ENCODE data around the gene KIF22.
A peak's percentile ranks its signal among the peaks of the same experiment; 100 is the strongest.

Gene KIF22

GRCh38 chr16:29804455-29805231, 14.1 kb downstream of the KIF22 start:
- DNase-seq: no peak

GRCh38 chr16:29805232-29806098, 14.9 kb downstream of the KIF22 start:
- DNase-seq: peak; percentile 98

DNA sequence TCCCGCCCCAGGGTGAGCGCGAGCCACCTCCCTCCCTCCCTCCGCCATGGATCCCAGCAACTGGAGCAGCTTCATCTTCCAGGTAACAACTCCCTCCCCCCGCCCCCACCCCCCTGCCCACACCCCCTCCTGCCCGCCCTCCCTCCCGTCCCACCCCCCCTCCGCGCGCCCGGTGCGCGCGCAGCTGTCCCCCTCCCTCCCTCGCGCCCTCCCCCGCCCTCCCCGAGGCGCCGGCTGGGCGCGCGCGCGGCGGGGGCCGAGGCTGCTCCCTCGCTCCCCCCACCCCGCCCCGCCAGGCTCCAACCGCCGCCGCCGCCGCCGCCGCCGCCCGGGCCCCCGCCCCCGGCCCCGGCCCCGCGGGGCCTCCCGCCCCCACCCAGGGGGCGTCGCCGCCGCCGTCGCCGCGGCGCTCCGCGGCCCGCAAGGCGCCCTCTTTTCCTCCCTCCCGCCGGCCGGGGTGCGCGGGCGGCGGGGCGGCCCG, 15.6 kb downstream of the KIF22 start, which contains the start of gene MAZ:
Gene MAZ (plus strand): TSS at position 431 of the 481 bp plus-strand sequence. CDS start 173 bp downstream, outside the sequence.
- no peak for DNase-seq

DNA sequence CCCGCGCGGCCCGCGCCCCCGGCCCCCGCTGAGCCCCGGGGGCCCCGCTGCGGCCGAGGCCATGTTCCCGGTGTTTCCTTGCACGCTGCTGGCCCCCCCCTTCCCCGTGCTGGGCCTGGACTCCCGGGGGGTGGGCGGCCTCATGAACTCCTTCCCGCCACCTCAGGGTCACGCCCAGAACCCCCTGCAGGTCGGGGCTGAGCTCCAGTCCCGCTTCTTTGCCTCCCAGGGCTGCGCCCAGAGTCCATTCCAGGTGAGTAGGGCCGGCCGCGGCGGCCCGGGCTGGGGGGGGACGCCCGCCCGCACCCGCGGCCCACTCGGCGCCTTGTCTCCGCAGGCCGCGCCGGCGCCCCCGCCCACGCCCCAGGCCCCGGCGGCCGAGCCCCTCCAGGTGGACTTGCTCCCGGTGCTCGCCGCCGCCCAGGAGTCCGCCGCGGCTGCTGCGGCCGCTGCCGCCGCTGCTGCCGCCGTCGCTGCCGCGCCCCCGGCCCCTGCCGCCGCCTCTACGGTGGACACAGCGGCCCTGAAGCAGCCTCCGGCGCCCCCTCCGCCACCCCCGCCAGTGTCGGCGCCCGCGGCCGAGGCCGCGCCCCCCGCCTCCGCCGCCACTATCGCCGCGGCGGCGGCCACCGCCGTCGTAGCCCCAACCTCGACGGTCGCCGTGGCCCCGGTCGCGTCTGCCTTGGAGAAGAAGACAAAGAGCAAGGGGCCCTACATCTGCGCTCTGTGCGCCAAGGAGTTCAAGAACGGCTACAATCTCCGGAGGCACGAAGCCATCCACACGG, 16.3 kb downstream of the KIF22 start:
- DNase-seq: peak; percentile 48

GRCh38 chr16:29807426-29808218, 17.1 kb downstream of the KIF22 start:
- peak; percentile 92 for DNase-seq

GRCh38 chr16:29808219-29808900, 17.8 kb downstream of the KIF22 start:
- peak; percentile 48 for DNase-seq

DNA sequence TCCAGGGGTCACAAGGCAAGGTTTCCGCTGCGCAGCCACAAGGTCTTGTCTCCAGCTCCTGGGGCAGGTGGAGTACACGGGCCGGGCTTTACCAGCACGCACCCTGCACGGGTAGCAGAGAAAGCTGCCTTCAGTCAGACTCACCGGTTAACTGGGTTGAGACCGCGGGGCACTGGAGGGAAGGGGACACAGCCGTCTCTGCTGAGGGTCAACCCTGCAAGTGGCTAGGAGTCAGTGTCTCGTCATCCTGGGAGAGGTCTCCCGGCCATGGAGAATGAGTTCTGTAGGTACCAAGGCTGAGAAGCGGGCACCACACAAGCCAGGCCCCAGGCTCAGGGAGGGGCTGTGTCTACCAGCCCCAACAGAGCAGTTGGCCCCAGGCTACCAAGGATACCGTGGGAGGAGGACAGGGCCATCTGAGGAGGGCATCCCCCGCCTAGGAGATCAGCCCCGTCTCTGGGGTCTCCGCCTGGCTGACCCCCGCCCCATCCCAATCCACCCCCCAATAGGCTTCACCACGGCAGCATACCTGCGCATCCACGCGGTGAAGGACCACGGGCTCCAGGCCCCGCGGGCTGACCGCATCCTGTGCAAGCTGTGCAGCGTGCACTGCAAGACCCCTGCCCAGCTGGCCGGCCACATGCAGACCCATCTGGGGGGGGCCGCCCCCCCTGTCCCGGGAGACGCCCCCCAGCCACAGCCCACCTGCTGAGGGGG, 18.6 kb downstream of the KIF22 start:
- no peak for DNase-seq

- peak; percentile 68 for DNase-seq
Observed at GRCh38 chr16:29809850-29810698, 19.5 kb downstream of the KIF22 start.

GRCh38 chr16:29810699-29811169, 20.2 kb downstream of the KIF22 start:
- no peak for DNase-seq

GRCh38 chr16:29811170-29811895, 20.8 kb downstream of the KIF22 start:
- DNase-seq: peak; percentile 85

- DNase-seq: peak; percentile 67
Observed at GRCh38 chr16:29811896-29812665, 21.5 kb downstream of the KIF22 start, which contains the start of gene PRRT2. Gene PRRT2 (plus strand): TSS chr16:29812193. CDS start chr16:29813055, 862 bp downstream.

- DNase-seq: no peak
Observed at GRCh38 chr16:29812754-29813643, 22.4 kb downstream of the KIF22 start.

- no peak for DNase-seq
Observed at GRCh38 chr16:29813644-29814562, 23.4 kb downstream of the KIF22 start.

DNA sequence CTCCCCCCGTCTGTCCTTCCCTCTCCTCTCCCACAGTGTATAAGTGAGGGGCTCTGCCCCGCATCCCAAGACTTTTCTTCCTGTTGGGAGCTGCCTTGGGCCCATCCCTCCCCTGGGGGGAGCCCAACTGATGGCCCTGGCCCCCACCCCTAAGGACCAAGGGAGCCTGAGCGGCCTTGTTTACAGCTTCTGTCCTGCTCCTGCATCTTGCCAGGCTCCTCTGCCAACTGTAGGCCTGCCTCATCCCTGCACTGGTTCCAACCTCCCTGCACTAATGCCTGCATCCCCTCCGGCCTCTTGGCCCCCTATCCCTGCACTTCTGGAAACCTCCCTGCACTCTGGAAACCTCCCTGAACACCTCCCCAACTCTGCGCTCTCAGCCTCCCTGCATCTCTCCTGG, 24.0 kb downstream of the KIF22 start:
- DNase-seq: no peak

GRCh38 chr16:29815032-29815721, 24.6 kb downstream of the KIF22 start:
- DNase-seq: no peak

Data from CD4-positive, alpha-beta T cell treated with Interleukin-17A for 1 hour (primary cell).